Cardiac muscle cell (in vitro differentiated cells and primary cell): ENCODE results near the gene TES. TPM values are rescaled to one million over a fixed set of nuclear protein-coding genes. Genes with fewer than 3 reads are reported as not detected.

ENCODE experiments used
- DNase-seq, 2 donors: peaks; one replicate each; pipeline versions ENCODE4 v3.0.0 to v3.0.0-alpha.2; 2010 to 2017; ENCODE audit warnings: low read depth in 1 of 2, low spot score in 1 of 2
- H3K27ac ChIP-seq: fragments of 200-600 bp; sonication (generic); 2 replicates; pipeline ENCODE4 v1.5.1; 2016
- H3K27me3 ChIP-seq: fragments of 200-600 bp; sonication (generic); 2 replicates; pipeline ENCODE4 v1.6.0; 2016; ENCODE audit warnings: control low read depth
- H3K36me3 ChIP-seq: fragments of 200-600 bp; sonication (generic); 2 replicates; pipeline ENCODE4 v1.5.1; 2016; ENCODE audit warnings: control low read depth
- H3K4me1 ChIP-seq: fragments of 200-600 bp; sonication (generic); 2 replicates; pipeline ENCODE4 v1.8.1; 2017; ENCODE audit warnings: low read depth, mild to moderate bottlenecking, mixed run types
- H3K4me3 ChIP-seq: fragments of 200-600 bp; sonication (generic); 2 replicates; pipeline ENCODE4 v1.5.1; 2016; ENCODE audit warnings: mild to moderate bottlenecking
- H3K9me3 ChIP-seq: fragments of 200-600 bp; sonication (generic); 2 replicates; pipeline ENCODE4 v1.5.1; 2017; ENCODE audit warnings: low read depth, mild to moderate bottlenecking, control low read depth
- CTCF ChIP-seq: IDR thresholded peaks from 2 replicates; pipeline ENCODE4 v1.5.1; 2012; ENCODE audit warnings: low read depth, mild to moderate bottlenecking, low read length
- polyA plus RNA-seq: library from polyadenylated mRNA; unstranded; fragments of >200 nt; fragmentation: Nextera tagmentation; extraction: Ambion mirVana; gene quantifications from 2 replicates; pipeline ENCODE4 v1.2.1, GENCODE V29; 2016
- total RNA-seq: library from RNA; depleted of rRNA; stranded (reverse); fragments of >200 nt; gene quantifications from 2 replicates; pipeline ENCODE4 v1.2.3, GENCODE V29; 2016

The TES gene
- total and polyA plus RNA-seq, 2 experiments from 2014 or later = 13.4 to 29.1 TPM

- Histone ChIP-seq H3K4me1 (no peaks in the 10 kb centered on the region), H3K27ac (no peak overlapping the region)
- DNase-seq = peak in 1 of 2 donors; percentile 74
Observed at GRCh38 chr7:116227678-116228239, 17.4 kb downstream of the TES start.

GRCh38 chr7:116228241-116228640, 17.9 kb downstream of the TES start:
- Histone ChIP-seq H3K27ac (no peak overlapping the region), H3K36me3 (no peaks in the 10 kb centered on the region), H3K4me3 (no peak overlapping the region), H3K27me3 (no peaks in the 10 kb centered on the region), H3K4me1 (no peaks in the 10 kb centered on the region), H3K9me3 (no peaks in the 10 kb centered on the region)
- no peak for TF ChIP-seq CTCF
- no peak for DNase-seq

More at GRCh38 chr7:116227678-116228239, 17.4 kb downstream of the TES start:
- no peak overlapping the region for H3K4me3 ChIP-seq
- H3K36me3 ChIP-seq = no peaks in the 10 kb centered on the region
- H3K9me3 ChIP-seq = no peaks in the 10 kb centered on the region
- H3K27me3 ChIP-seq = no peaks in the 10 kb centered on the region
- TF ChIP-seq CTCF = no peak

GRCh38 chr7:116229366-116229765, 19.0 kb downstream of the TES start:
- Histone ChIP-seq H3K4me3 (no peak overlapping the region), H3K27ac (no peak overlapping the region), H3K4me1 (no peaks in the 10 kb centered on the region), H3K36me3 (no peaks in the 10 kb centered on the region), H3K27me3 (no peaks in the 10 kb centered on the region), H3K9me3 (no peaks in the 10 kb centered on the region)
- TF ChIP-seq CTCF = no peak
- peak in 1 of 2 donors; percentile 27 for DNase-seq

GRCh38 chr7:116230191-116231005, 20.1 kb downstream of the TES start:
- Histone ChIP-seq H3K27me3 (no peaks in the 10 kb centered on the region), H3K9me3 (no peaks in the 10 kb centered on the region), H3K36me3 (no peaks in the 10 kb centered on the region), H3K27ac (no peak overlapping the region), H3K4me1 (no peaks in the 10 kb centered on the region), H3K4me3 (no peak overlapping the region)
- no peak for TF ChIP-seq CTCF
- DNase-seq = peak in 1 of 2 donors; percentile 22

- no peak for DNase-seq
- no peaks in the 10 kb centered on the region for H3K9me3 ChIP-seq
- H3K4me1 ChIP-seq = no peaks in the 10 kb centered on the region
- H3K27ac ChIP-seq = no peak overlapping the region
- no peak for TF ChIP-seq CTCF
- H3K4me3 ChIP-seq = no peak overlapping the region
- H3K36me3 ChIP-seq = no peaks in the 10 kb centered on the region
- H3K27me3 ChIP-seq = no peaks in the 10 kb centered on the region
Observed at GRCh38 chr7:116231543-116231942, 21.2 kb downstream of the TES start.
